Epithelial cell of prostate (primary cell): ENCODE results near the gene WDR75.

Experiments used
- DNase-seq: peaks from one replicate; pipeline ENCODE4 v3.0.0-alpha.2; 2011; ENCODE audit warnings: low read depth, low spot score
- H3K27ac ChIP-seq: fragments of 450-650 bp; 2 replicates; pipeline ENCODE4 v1.5.1; 2017; ENCODE audit warnings: mild to moderate bottlenecking

The WDR75 gene

DNA sequence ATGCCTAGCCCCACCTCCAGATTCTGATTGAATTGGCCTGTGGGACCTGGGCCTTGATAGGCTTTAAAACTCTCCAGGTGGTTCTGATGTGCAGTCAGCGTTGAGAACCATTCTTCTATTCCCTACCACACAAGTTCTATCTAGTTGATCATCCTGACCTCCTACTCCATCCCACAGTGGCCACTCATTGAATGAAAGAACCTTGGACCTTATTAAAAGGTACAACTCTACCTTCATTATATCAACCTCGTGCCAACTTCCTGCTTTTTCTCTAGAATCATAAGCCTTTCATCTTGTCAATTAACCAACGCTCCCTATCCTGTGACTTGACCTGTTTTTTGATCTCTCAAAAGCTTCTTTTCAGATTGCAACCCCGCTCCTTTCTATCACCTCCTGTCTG, 83.5 kb downstream of the WDR75 start:
- DNase-seq: no peak

More for the DNA sequence above, 83.5 kb downstream of the WDR75 start:
- no peak overlapping the region for H3K27ac ChIP-seq
